Kidney (tissue), 14 donors: ENCODE data around the gene KIF12. TPM values are rescaled to one million over a fixed set of nuclear protein-coding genes. Genes with fewer than 3 reads are reported as not detected.
A peak's percentile ranks its signal among the peaks of the same experiment; 100 is the strongest.

ENCODE experiments used
- DNase-seq, 5 donors: peaks; one replicate each; pipeline ENCODE4 v3.0.0-alpha.2; 2013 to 2020
- FAIRE-seq: peaks from 2 replicates; lab custom pipeline; 2012; peaks lifted over from hg19 to GRCh38; lab: Jason Lieb, UNC
- H3K27ac ChIP-seq, 2 donors: one replicate each; pipeline ENCODE4 v1.7.0; 2013; ENCODE audit warnings: low read depth in 2 of 2, low read length in 2 of 2, inconsistent platforms in 1 of 2
- H3K27me3 ChIP-seq: one replicate; pipeline ENCODE4 v1.7.1; 2013; ENCODE audit warnings: low read length, inconsistent platforms; ENCODE audit not compliant: control insufficient read depth, insufficient read depth
- H3K36me3 ChIP-seq, 3 donors: one replicate each; pipeline versions ENCODE4 v1.7.0 to v1.7.1; 2013; ENCODE audit warnings: low read length in 3 of 3, control low read depth in 1 of 3, inconsistent platforms in 1 of 3; ENCODE audit not compliant: insufficient read depth in 3 of 3, control insufficient read depth in 2 of 3
- H3K4me1 ChIP-seq, 3 donors: one replicate each; pipeline versions ENCODE4 v1.7.0 to v1.7.1; 2013; ENCODE audit warnings: low read length in 3 of 3, inconsistent platforms in 1 of 3, low read depth in 1 of 3; ENCODE audit not compliant: control insufficient read depth in 2 of 3, insufficient read depth in 2 of 3
- H3K4me3 ChIP-seq, 3 donors: one replicate each; pipeline versions ENCODE4 v1.7.0 to v1.8.1; 2013; ENCODE audit warnings: low read length in 3 of 3, control low read depth in 1 of 3, inconsistent platforms in 1 of 3
- H3K9ac ChIP-seq, 3 donors: one replicate each; pipeline versions ENCODE4 v1.7.0 to v1.7.1; 2013; ENCODE audit warnings: low read length in 3 of 3, control low read depth in 1 of 3, inconsistent platforms in 1 of 3
- H3K9me3 ChIP-seq, 3 donors: one replicate each; pipeline versions ENCODE4 v1.7.0 to v1.7.1; 2013; ENCODE audit warnings: low read length in 3 of 3, control low read depth in 1 of 3, inconsistent platforms in 1 of 3; ENCODE audit not compliant: control insufficient read depth in 2 of 3, insufficient read depth in 1 of 3
- CTCF ChIP-seq: IDR thresholded peaks from 3 replicates; pipeline ENCODE4 v1.5.1; 2012; ENCODE audit warnings: mild to moderate bottlenecking, moderate library complexity, borderline replicate concordance; ENCODE audit not compliant: insufficient read depth; ENCODE audit errors: extremely low read depth
- intact Hi-C: fragments of 100-400 bp; cut with DNase I; formaldehyde crosslinking; loops from one replicate; pipeline ENCODE4 v1.11.1; 2022
- polyA plus RNA-seq: library from polyadenylated mRNA; stranded (reverse); fragments of 350-450 nt; fragmentation: Illumina TruSeq; extraction: RNeasy Lipid Tissue Mini Kit (QIAGEN cat#74804); gene quantifications from one replicate; pipeline ENCODE4 v1.2.3, GENCODE V29; 2014; ENCODE audit warnings: low read depth, low replicate concordance; ENCODE audit not compliant: insufficient read depth
- total RNA-seq: library from RNA; stranded (reverse); fragmentation: NEBNext Ultra II Directional; extraction: Animal tissue kit (Norgen Biotek cat#: 25700); gene quantifications from one replicate; pipeline ENCODE4 v1.2.1, GENCODE V29; 2021
- donor health status: control.
- donor health status: control.
- donor health status: control.
- donor health status: control.
- donor health status: control.
- donor health status: DM: yes; HTN: yes; CAD: no.
- donor health status: Normal renal cell carcinoma (clear cell type).

Gene KIF12
- total and polyA plus RNA-seq, 2 donors from 2014 or later, result 155 to 202 TPM

- FAIRE-seq (no peak), DNase-seq (peak in 1 of 5 donors; percentile 64)
- TF ChIP-seq CTCF, result no peak
- H3K9ac ChIP-seq, result no peak overlapping the region
- intact Hi-C loops, result no loop called here
- H3K27ac ChIP-seq, result no peak overlapping the region
- no peak overlapping the region for H3K4me3 ChIP-seq
- H3K27me3 ChIP-seq, result no peaks in the 10 kb centered on the region
- no peaks in the 10 kb centered on the region for H3K9me3 ChIP-seq
- H3K4me1 ChIP-seq, result peaks cover 0 to 18% (median 12%) of the 10 kb centered on the region in 3 donors
- H3K36me3 ChIP-seq, result peaks cover 0 to 38% (median 12%) of the 10 kb centered on the region in 3 donors
These were observed 5.2 kb downstream of the KIF12 start for GRCh38 chr9:114093761-114094505.

GRCh38 chr9:114093031-114093471 lies 6.0 kb downstream of the KIF12 start:
- FAIRE-seq, result no peak
- no peak overlapping the region for H3K27ac ChIP-seq
- intact Hi-C loops, result no loop called here
- peaks cover 0 to 38% (median 12%) of the 10 kb centered on the region in 3 donors for H3K36me3 ChIP-seq
- no peak overlapping the region for H3K9ac ChIP-seq
- H3K9me3 ChIP-seq, result no peaks in the 10 kb centered on the region
- H3K4me1 ChIP-seq, result peaks cover 0 to 18% (median 12%) of the 10 kb centered on the region in 3 donors
- no peak overlapping the region for H3K4me3 ChIP-seq
- H3K27me3 ChIP-seq, result no peaks in the 10 kb centered on the region
- DNase-seq, result peak in 1 of 5 donors; percentile 61
- no peak for TF ChIP-seq CTCF

- H3K36me3 ChIP-seq, result peaks cover 0 to 36% (median 12%) of the 10 kb centered on the region in 3 donors
- H3K27me3 ChIP-seq, result no peaks in the 10 kb centered on the region
- TF ChIP-seq CTCF, result no peak
- FAIRE-seq (no peak), DNase-seq (peak in 1 of 5 donors; percentile 41)
- no peaks in the 10 kb centered on the region for H3K9me3 ChIP-seq
- intact Hi-C loops, result no loop called here
- no peak overlapping the region for H3K9ac ChIP-seq
- H3K4me3 ChIP-seq, result no peak overlapping the region
- H3K27ac ChIP-seq, result no peak overlapping the region
- peaks cover 0 to 13% (median 10%) of the 10 kb centered on the region in 3 donors for H3K4me1 ChIP-seq
These were observed 6.8 kb downstream of the KIF12 start for GRCh38 chr9:114092336-114092735.
